HG03175 (cell line): Measurements from ENCODE around the gene CD274.
A peak's percentile ranks its signal among the peaks of the same experiment; 100 is the strongest.
"Not testable (repeated sequence)": the region's sequence is repeated elsewhere in the genome, so short reads cannot be mapped to it uniquely, and the experiment has no call there.

Source experiments
- ATAC-seq: cut with Tn5 transposase; IDR thresholded peaks from one replicate; pipeline ENCODE4 v1.9.1; 2021; ENCODE audit warnings: mild to moderate bottlenecking, moderate library complexity; ENCODE audit not compliant: unreplicated experiment

The CD274 gene

DNA sequence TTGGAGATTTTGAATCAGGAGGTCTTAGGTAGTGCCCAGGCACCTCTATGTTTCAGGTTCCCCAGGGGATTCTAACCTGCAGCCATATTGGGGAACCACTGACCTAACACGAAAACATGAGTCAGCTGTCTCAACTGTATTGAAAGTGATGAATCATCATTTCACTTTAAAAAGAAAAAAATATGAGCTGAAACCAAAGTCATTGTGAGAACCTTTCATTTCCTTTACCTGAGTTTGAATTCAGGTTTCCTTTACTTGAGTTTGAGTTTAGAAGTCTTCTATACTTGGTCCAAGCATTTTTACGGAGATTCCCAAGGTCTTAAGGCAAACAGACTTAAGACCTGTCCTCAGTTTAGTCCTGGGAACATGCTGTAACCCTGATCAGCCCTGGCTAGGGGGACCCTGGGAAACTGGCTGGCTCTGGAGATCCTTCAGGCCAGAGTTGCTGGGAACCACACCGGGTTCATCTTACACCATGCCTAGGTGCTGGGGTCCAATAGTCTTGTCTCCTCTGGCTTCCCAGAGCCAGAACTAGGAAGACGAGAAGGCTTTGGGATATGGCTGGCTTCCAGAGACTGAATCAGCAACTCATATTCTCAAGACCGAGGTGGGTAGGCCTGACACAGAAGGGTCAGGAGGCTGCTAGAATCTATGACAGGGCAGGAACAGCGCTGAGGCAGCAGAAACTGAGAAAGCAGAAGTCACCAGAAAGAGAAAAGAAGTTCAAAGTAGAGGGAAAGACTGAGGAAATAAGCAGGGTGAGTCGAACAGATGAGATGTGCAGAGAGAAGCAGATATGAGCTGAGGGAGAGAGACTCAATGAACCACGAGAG is 43.6 kb downstream of the CD274 start:
- ATAC-seq = peak; percentile 86

DNA sequence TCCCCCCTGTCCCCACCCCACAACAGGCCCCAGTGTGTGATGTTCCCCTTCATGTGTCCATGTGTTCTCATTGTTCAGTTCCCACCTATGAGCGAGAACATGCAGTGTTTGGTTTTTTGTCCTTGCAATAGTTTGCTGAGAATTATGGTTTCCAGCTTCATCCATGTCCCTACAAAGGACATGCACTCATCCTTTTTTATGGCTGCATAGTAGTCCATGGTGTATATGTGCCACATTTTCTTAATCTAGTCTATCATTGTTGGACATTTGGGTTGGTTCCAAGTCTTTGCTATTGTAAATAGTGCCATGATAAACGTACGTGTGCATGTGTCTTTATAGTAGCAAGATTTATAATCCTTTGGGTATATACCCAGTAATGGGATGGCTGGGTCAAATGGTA is 44.4 kb downstream of the CD274 start:
- not testable (repeated sequence) for ATAC-seq

DNA sequence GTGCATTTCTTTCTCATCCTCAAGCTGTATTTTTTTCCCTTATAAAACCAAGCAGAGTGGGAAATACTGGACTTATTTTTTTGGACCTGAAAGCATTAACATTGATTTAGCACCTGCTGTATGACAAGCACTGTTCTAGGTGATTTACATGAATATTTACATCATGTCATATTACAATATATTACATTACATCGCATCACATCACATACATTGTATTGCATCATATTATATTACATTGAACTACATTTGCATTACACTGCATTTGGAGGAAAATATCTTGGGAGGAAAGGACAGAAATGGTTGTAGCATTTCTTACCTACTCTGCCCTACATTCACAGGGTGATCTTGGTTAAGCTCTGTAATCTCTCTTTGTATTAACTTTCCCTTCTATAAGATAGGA is 48.8 kb downstream of the CD274 start:
- no peak for ATAC-seq

DNA sequence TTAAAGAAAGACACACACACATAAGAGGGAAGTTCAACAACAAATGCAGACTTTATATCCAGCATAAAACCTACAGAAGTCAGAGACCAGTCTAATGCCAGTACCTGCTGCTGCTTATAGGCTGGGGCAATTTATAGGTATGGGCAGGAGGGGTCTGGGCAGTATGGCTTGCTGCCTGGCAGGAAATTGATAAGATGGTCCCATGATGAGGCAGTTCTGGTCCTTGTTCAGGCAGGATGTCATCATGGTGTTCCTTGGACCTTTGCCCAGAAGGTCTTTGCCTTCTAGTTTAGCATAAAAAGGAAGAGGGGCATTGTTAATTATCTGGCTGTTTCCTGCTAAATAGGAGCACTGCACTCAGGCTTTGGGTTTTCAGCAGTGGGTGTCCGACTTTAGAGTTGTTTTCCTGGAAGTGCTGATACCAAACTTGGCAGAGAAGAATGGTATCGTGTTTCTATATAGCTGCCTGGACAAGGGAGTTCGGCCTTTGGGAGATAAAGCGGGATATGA is 49.6 kb downstream of the CD274 start:
- ATAC-seq = no peak

DNA sequence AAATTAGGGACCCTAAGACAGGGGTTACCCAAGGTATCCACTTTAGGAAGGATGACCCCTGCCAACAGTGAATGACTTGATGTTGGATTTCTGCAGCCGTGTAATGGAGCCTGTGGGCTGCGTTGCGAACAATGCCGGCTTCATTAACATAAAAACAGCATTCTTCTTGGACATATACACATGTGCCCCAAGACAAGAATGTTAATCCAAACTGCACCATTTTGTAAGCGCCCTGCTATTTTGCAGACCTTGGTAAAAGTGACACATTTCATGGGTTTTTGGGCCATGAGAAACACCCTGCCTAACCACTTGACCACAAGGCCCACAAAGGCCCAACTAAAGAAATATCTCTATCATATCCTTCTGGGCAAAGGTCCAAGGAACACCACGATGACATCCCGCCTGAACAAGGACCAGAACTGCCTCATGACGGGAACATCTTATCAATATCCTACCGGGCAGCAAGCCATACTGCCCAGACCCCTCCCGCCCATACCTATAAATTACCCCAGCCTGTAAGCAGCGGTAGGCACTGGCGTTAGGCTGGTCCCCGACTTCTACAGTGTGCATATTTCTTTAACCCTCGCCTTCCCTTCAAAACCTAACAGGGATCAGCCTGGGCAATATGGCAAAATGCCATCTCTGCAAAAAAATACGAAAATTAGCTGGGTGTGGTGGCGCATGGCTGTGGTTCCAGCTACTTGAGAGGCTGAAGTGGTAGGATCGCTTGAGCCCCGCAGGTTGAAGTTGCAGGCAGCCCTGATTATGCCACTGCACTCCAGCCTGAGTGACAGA is 50.3 kb downstream of the CD274 start:
- ATAC-seq = no peak

DNA sequence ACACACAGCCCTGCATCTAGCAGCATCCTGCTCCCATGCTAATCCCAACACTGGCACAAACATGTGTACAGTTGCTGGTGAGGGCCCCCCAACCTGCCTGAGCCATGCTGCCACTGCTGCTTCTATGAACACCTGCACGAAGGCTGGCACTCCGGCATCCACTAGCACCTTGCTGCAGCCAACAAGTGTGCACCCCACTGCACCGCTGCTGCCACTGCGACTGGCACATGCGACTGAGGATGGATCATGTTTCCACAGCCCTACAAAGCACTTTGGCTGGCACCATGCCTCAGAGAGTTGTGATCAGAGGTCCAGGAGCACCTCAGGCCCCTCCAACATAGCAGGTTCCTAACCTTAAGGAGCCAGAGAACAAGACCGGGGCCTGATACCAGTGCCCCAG is 52.2 kb downstream of the CD274 start:
- ATAC-seq = no peak

DNA sequence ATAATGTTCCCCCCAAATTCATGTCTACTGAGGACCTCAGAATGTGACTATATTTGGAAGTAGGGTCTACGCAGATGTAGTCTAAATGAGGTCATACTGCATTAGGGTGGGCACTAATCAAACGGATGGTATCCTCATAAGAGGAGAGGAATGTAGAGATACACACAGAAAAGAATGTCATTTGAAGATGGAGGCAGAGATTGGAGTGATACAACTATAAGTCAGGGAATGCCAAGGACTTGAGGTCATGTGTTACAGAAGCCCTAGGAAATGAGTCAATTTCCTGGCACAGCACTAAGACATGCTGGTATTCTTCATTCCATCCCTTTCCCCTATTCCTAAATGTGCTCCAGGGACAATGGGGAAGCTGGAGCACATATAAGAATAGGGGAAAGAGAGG is 59.2 kb downstream of the CD274 start:
- no peak for ATAC-seq

DNA sequence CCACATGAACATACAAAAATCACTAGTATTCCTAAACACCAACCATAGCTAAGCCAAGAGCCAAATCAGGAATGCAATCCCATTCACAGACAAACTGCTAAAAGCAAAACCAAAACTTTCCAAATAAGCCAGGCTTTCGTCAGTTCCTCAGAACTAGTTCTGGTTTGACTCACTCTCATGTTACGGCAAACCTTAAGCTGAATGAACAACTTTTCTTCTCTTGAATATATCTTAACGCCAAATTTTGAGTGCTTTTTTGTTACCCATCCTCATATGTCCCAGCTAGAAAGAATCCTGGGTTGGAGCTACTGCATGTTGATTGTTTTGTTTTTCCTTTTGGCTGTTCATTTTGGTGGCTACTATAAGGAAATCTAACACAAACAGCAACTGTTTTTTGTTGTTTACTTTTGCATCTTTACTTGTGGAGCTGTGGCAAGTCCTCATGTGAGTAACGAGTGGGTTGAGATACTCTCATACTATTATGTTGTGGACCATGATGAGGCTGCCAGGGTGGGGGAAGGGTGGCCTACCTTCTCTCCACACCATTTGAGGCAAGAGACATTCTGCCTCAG is 60.1 kb downstream of the CD274 start, which contains the start of gene PDCD1LG2:
Gene PDCD1LG2, plus strand, starts transcription at position 172 of the 572 bp plus-strand sequence. CDS start 12,016 bp downstream, outside the sequence.
- ATAC-seq = peak; percentile 75

DNA sequence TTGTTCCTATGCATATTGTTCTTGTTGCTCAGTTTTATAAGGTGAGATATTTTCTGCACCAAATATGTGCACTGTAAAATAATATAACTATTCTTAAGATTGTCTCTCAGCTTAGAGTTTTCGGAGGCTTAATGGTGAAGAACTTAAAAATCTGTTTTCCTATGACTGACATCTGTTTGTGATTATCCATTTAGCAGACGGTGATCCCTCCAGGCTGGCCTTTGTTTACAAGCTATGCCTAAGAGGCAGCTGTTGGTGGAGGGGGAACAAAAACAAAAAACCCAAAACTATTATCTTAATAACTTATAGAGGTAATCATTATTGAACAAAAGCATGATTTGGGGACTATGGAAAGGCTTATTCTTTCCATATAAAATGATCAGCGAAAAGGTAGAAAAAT is 60.6 kb downstream of the CD274 start:
- ATAC-seq = no peak

DNA sequence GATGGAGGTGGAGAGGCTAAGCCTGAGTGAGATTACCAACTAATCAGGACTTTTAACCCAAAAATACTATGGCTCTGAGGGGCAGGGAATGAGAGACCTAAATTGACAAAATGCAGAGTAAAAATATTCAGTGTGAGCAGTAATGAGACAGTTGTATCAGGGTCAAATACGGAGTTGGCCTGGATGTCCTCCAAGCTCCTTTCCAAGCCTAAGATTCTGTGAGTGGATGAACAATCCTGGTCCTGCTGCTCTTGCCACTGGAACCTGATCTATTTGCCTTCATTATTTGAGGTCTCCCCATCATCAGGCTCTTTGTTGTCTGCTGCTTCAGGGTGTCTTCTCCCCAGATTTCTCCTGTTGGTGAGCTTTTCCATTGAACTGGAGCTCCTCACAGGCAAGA is 61.1 kb downstream of the CD274 start:
- ATAC-seq = no peak

DNA sequence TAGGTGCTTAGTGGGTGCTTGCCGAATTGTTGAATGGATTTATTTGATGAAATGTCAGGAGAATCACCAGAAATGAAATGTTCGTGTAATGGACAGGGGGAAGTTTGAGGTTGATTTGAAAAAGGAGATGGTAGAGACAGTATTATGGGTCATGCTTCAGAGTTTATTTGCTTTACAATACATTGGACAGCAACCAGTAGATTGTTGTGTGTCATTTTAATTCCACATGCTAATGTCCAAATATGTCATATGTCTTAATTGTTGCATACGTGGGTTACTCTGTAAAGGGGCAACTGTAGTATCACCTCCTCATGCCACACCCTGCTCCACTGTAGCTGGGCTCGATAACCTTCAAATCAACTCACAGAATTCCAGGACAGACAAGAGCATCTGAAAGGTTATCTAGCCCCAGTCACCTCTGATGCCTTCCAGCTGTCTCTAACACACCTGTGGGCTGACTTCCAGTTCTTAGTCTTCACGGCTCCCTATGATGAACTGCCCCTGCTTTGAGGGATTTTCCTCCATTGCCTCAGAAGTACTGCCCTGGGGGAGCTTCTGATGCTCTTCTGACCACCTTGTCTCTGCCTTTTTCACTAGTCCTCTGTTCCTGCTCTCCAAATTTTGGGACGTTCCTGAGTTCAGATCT is 61.7 kb downstream of the CD274 start:
- ATAC-seq = no peak

DNA sequence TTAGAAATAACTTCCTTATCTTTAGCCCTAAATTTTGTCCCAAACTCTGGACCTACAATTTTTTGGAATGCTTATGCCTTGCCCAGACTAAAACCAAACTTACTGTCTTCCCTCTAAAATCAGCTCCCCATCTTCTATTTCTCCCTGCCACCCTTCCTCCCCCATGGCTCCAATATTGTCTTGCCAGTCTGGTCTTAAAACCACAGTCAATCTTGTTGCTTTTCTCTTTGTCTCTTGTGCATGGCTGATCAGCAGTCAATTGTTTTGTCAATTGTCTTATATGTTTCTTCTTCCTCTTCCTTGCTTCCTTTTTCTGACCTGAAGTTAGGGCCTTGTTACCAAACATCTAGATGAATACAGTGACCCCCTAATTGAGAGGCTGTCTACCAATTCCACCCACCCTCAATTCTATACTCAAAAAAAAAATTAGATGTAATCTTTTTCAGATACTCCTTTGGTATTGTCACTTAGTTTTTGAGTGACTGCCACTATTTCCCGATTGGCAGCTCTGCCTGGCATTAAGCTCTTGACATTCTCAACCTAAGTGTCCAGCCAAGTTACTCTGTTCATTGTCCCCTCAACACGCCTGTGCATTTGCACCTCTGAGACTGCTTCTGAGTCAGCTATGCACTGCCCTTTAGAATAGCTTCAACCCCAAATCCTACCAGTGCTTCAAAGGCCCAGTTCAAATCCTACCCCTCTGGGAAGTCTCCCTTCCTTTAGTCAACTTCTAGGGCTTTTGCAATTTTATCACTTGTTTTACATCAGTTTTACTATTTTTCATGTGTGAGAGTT is 62.5 kb downstream of the CD274 start:
- ATAC-seq = no peak

DNA sequence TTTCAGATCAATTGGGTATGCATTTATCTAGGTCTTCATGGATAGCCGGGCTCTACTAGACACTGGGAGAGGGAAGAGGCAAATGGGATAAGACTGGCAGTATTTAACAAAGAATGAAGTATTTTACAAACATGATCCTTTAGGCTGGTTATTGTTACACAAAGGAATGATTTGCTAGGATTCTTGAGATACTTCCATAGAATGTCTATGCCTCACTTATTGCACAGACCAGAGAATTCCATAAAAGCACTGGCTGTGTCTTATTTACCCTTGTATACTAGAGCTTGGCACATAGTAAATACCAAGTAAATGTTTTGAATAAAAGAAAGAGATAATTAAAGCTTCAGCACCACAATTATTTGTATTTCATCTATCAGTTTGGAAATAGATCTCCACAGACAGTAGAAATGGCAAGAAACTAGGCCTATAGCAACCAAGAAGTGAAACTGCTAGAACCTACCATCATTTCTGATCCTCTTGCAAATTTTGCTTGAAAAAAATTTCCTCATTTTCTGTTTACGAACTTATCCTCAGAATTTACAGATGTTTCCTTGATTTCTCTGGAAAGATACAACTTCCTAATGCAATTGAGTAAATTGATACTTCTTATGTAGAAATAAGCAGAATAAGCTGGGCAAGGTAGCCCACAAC is 63.7 kb downstream of the CD274 start:
- no peak for ATAC-seq

DNA sequence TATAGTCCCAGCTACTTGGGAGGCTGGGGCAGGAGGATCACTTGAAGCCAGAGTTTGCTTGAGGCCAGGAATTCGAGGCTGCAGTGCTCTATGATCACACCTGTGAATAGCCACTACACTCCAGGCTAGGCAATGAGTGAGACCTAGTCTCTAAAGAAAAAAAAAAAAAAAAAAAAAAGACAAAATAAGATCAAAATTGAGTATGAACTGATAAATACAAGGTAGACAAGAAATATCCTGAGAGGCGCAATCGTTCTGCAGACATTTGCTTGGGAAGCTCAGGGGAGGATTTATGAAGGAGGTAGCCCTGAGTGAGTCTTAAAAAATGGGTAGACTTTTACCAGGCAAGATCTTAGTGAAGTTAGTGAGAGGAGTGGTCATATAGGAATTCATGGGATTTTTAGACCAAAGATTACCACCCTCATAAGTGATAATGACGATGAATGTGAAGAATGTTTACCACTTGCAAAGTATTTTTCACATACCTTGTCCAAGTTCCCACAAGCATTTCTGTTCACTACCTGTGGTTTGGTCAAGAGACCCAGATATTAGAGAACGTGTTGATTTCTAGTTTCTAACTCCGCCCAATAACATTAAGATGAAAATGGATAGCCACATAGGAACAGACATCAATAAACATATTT is 64.4 kb downstream of the CD274 start:
- no peak for ATAC-seq

DNA sequence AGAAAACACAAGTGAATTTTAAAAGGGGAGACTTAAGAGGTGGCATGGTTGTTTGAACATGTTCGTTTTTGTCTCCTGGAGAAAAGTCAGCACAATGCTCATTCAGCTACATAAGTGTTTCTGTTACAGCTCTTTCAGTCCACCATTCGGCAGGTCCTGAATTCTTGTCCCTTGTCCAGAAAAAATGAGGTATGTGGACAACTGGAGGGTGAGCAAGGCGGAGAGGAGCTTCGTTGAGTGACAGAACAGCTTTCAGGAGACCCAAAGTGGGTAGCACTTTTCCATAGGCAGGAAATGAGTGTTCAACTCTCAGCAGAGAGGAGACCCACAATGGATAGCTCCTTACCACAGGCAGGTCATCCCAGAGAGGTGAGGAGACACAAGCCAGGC is 64.9 kb downstream of the CD274 start:
- ATAC-seq = no peak

DNA sequence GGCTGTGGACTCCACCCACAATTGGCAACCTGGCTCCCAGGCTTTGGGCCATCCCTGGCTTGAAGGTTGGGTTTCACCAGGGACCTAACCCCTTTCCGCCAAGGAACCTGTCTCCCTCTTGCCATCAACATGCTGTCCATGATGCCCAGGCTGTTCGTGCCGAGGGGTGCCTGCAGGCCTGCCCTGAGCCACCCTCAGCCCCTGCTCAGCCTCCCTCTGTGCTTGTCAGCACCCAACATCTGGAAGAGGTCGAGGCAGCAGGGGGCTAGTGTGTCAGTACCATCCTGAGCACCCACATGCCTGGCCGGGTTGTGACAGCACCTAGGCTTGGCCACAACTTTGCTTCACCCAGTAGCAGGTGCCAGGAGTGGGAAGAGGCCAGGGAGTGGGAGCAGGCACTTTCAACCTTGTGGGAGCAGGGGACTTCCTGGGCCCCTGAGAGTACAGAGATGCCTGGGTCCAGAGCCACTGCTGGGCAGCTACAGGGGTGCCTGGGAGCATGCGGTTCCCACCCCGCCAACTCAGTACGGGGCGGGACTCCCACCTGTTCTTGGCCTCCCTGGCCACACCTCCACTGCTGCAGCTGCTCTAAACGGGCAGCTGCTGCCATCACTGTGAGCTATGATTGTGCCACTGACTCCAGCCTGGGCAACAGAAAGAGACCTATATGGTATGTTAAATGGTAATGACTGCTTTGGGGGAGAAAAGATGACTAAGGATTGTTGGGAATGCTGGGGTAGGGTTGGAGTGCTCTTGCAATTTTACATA is 66.3 kb downstream of the CD274 start:
- no peak for ATAC-seq

DNA sequence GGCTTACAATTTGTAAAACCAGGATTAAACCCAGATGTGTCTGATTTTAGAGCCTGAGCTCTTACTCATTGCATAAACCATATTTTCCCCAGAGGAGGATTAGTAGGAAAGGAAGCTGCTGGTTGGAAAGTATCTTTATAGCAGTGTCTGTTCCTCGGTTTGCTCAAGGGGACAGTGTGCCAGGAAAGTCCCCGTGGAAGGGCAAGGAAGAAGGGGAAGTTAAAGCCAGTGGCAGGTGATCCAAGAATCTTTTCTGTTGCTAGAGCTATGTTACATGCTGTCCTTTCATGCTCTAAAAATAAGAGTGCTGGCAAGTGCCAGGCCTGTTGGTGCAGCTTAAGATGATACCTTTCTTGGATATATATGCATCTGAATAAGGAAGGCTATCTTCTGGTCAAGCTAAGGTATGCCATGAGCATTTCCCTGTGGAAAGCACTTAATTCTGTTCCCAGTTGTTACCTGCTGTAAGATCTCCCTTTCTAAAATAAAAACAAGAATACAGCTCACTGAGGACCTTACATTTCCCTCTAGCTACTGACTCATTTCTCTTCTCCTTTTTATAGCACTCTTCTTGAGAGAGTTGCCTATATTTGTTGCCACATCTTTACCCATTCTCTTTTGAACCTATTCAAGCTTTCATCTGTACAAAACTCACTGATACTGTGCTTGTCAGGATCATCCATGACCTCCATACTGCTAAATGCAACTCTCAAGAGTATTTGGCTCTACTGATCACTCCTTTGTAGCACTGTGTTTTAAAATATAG is 68.0 kb downstream of the CD274 start:
- peak; percentile 65 for ATAC-seq

DNA sequence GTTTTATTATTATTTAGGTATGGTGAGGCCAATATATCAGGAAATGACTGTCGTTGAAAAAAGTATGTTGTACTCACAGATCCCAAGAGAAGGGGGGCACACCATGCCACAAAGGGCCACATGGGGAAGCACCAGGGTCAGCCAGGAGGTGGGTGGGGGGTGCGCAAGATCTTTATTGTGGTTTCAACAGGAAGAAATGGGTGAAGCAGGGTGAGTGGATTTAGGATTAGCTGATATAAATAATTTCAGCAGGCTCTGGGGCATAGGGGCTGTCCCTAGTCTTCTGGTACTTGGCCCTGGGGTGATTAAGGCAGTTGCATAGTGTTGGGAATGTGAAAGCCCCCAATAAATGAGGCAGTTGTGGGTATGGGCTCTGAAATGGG is 68.6 kb downstream of the CD274 start:
- ATAC-seq = peak; percentile 19
